Stimulated activated CD8-positive, alpha-beta memory T cell treated with anti-CD3 and anti-CD28 coated beads, Interleukin-7, amount 100 ng/mL, for 48 hours (primary cell): Measurements from ENCODE around the gene UROD.
"Not testable (repeated sequence)": the region's sequence is repeated elsewhere in the genome, so short reads cannot be mapped to it uniquely, and the experiment has no call there.

Experiments
- DNase-seq, 2 donors: peaks; one replicate each; pipeline ENCODE4 v3.0.0-alpha.2; 2020; ENCODE audit warnings: low read depth in 1 of 2; ENCODE audit errors: extremely low read depth in 1 of 2

The UROD gene

GRCh38 chr1:45038240-45038639, 26.2 kb downstream of the UROD start:
- no peak for DNase-seq

GRCh38 chr1:45038661-45039364, 26.8 kb downstream of the UROD start:
- DNase-seq, result no peak

DNA sequence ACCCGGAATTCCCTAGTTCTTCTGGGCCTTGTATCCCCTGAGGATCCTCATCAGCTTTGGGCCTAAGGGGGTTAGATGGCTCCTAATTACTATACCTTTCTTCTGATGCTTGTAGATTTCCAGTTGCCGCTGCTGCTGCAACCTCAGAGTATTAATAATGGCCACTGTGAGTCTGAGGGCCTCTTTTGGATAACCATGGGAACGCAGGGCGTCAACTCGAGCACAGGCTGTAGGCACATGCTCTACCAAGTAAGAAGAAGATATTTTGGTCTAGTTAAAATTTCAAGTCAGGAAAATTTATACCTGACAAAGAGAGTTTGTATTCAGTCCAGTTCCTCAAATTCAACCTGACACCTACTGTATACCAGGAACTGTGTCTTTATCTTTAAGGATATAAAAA, 28.2 kb downstream of the UROD start:
- no peak for DNase-seq

DNA sequence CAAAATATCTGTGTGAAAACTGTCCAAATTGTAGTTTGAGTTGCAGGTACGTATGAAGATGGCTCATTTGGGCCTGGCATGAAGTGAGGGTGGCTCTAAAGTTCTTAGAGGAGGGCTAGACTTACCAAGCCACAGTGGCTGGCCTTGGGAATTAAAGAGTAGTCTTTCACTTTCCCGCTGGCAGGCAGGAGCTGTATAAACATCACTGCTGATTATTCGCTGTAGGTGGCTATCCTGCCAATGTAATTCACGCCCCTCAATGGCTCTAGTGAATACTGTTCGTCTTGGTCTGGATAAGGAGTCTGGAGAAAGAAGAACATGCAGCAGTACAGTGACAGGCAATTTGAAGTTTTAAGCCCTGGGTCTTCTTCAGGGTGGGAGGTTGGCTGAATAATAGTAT, 31.0 kb downstream of the UROD start:
- no peak for DNase-seq

- no peak for DNase-seq
Measured at GRCh38 chr1:45044916-45045315, 32.9 kb downstream of the UROD start.

DNA sequence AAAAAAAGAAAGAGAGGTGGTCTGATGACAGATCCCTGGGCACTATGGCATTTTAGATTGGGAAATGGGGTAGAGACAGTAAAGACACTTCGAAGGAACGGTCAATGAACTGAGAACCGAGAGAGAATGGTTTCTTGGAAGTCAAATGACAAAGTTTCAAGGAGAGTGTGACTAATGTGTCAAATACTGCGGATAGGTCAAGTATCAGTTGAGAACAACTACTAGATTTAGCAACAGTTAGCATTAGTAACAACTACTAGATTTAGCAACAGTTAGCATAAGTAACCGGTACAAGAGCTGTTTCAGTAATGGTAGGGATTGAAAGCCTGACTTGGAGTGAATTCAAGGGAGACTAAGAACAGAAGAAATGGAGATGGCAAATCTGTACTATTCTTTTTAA, 35.0 kb downstream of the UROD start:
- DNase-seq, result no peak

DNA sequence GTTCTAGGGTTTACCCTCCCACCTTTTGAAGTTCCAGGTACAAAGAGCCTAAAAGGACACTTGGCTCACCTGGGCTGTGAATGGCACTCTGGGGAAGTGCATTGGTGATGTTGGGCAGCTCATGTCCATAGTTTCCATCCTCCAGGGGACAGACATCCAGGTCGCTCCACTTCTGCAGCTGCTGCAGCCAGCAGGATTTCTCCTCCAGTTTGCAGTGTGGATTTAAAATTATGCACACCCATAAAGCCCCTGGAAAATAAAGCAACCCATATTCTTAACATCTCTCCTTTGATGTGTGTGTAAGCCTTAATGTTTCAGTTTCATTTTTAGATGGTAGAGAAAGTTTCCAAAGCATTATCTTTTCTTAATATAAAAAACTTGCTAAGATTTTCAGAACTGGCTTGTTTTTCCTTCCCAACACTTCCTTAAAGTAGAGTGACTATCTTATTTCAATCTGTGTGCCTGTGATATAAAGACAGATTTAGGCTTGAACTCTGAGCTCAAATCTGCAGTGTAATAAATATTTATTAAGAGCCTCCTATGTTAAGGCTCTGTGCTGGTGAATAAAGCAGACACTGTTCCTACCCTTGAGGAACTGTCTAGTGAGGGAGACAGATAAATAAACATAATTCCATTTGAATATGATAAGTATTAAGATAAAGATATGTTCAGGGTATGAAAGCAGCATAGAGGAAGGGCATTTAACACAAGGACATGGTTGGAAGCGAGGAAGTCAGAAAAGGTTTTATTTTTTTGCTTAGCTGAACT, 39.1 kb downstream of the UROD start:
- no peak for DNase-seq

DNA sequence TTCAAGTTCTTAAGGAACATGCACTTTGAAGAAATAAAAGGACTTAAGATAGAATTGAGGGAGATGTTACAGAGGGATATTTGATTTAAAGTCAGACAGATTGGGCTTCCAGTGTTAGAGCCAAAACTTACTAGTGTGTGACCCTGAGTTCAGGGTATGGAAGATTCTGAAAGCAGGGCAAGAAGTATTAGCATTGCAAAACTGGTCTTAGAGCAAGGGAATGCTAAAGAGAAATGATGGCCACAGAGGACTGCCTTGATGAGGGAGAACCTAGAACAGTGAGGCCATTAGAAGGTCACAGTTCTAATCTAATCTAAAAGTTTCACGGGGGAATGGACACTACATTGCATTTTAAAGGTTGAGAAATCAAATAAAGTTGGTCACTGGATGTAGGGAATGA, 45.5 kb downstream of the UROD start:
- no peak for DNase-seq

GRCh38 chr1:45059829-45060228, 47.8 kb downstream of the UROD start:
- DNase-seq, result no peak

GRCh38 chr1:45062463-45062862, 50.4 kb downstream of the UROD start:
- not testable (repeated sequence) for DNase-seq

DNA sequence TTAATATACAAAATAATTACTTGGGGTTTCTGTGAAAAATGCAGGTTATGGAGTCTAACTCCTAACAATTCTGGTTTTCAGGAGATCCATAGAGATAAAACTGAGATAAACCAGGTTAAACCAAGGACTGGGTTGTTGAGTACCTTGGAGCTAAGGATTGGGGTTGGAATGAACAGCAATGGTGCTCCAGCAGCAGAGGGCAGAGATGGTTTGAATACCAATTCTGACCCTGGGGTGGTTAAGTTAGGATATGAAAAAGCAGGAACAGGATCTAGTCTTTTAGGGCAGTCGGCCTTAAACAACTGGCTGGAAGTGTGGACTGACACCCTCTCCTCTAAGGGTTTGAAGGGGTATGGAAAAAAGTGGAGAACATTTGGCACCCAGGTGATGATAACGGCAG, 53.0 kb downstream of the UROD start:
- no peak for DNase-seq
